Left kidney (tissue), 2 donors: ENCODE measurements around the gene MEMO1. TPM values are rescaled to one million over a fixed set of nuclear protein-coding genes. Genes with fewer than 3 reads are reported as not detected.

Experiments used
- DNase-seq: peaks from one replicate; pipeline ENCODE4 v3.0.0-alpha.2; 2013
- polyA plus RNA-seq: library from polyadenylated mRNA; unstranded; fragments of 120-200 nt; gene quantifications from one replicate; pipeline ENCODE4 v1.2.1, GENCODE V29; 2013; ENCODE audit not compliant: insufficient read length

MEMO1 gene
- polyA plus RNA-seq, 1 donor, result 36.1 TPM

DNA sequence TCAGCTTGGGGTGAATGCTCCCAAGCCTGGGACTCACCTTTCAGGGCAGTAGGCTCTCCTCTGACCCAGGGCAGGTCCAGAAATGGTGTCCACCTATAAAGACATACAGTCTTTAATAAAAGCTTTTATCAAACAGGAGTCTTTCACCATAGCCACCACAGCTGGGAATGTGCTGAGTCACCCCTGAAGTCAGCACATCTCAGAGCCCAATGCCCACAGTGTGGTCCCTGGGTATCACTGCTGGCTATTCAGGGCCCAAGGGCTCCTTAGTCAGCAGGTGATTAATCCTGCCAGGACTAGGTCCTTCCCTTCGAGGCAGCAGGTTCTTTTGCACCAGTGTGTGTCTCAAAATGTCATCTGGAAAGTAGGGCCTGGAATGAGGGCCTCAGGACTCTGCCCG, 181.9 kb downstream of the MEMO1 start:
- DNase-seq, result no peak

DNA sequence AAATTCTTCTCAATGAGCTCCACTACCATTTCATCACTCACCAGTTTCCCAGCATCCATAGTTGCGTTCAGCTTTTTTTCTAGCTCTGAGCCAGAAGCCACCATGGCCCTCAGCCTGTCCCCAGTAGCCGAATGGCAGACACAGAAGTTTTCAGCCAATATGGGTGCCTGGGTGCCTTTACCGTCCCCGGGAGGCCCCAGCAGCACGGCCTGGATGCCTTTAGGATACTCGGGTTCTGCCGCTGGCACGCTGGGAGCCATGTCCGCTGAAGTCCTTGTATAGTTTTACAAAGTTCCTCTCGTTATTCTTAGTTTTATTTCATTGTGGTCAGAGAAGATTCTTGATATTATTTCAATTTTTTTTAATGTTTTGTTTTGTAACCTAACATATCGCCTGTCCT, 187.2 kb downstream of the MEMO1 start:
- no peak for DNase-seq

DNA sequence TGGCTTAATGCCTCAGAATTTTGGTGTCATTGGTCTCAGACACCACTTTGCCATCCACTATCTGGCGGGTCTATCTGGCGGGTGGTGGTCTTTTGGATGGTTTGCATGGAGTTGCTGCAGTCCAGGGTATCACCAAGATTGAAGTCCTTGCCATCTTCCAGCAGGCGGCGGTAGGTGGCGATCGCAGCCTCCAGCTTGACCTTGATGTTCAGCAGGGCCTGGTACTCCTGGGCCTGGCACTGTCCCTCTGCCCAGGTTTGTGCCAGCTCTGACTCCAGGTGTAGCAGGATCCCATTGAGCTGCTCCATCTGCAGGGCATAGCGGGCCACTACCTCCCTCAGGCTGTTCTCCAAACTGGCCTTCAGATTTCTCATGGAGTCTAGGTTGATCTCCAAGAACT, 188.2 kb downstream of the MEMO1 start:
- no peak for DNase-seq

Other genes with a start within 250 kb of the MEMO1 start
- gene DPY30, start 28.8 kb upstream of the MEMO1 start, polyA plus RNA-seq, result 110 TPM
- 36.5 TPM for gene SPAST, start 52.5 kb upstream of the MEMO1 start, polyA plus RNA-seq
- gene SLC30A6, start 154.9 kb upstream of the MEMO1 start, polyA plus RNA-seq, result 32.8 TPM